Kidney (tissue), 14 donors: ENCODE data around the gene ATP5PO. TPM values are rescaled to one million over a fixed set of nuclear protein-coding genes. Genes with fewer than 3 reads are reported as not detected.

ENCODE experiments used
- DNase-seq, 5 donors: peaks; one replicate each; pipeline ENCODE4 v3.0.0-alpha.2; 2013 to 2020
- FAIRE-seq: peaks from 2 replicates; lab custom pipeline; 2012; peaks lifted over from hg19 to GRCh38; lab: Jason Lieb, UNC
- H3K27ac ChIP-seq, 2 donors: one replicate each; pipeline ENCODE4 v1.7.0; 2013; ENCODE audit warnings: low read depth in 2 of 2, low read length in 2 of 2, inconsistent platforms in 1 of 2
- H3K27me3 ChIP-seq: one replicate; pipeline ENCODE4 v1.7.1; 2013; ENCODE audit warnings: low read length, inconsistent platforms; ENCODE audit not compliant: control insufficient read depth, insufficient read depth
- H3K36me3 ChIP-seq, 3 donors: one replicate each; pipeline versions ENCODE4 v1.7.0 to v1.7.1; 2013; ENCODE audit warnings: low read length in 3 of 3, control low read depth in 1 of 3, inconsistent platforms in 1 of 3; ENCODE audit not compliant: insufficient read depth in 3 of 3, control insufficient read depth in 2 of 3
- H3K4me1 ChIP-seq, 3 donors: one replicate each; pipeline versions ENCODE4 v1.7.0 to v1.7.1; 2013; ENCODE audit warnings: low read length in 3 of 3, inconsistent platforms in 1 of 3, low read depth in 1 of 3; ENCODE audit not compliant: control insufficient read depth in 2 of 3, insufficient read depth in 2 of 3
- H3K4me3 ChIP-seq, 3 donors: one replicate each; pipeline versions ENCODE4 v1.7.0 to v1.8.1; 2013; ENCODE audit warnings: low read length in 3 of 3, control low read depth in 1 of 3, inconsistent platforms in 1 of 3
- H3K9ac ChIP-seq, 3 donors: one replicate each; pipeline versions ENCODE4 v1.7.0 to v1.7.1; 2013; ENCODE audit warnings: low read length in 3 of 3, control low read depth in 1 of 3, inconsistent platforms in 1 of 3
- H3K9me3 ChIP-seq, 3 donors: one replicate each; pipeline versions ENCODE4 v1.7.0 to v1.7.1; 2013; ENCODE audit warnings: low read length in 3 of 3, control low read depth in 1 of 3, inconsistent platforms in 1 of 3; ENCODE audit not compliant: control insufficient read depth in 2 of 3, insufficient read depth in 1 of 3
- intact Hi-C: fragments of 100-400 bp; cut with DNase I; formaldehyde crosslinking; loops from one replicate; pipeline ENCODE4 v1.11.1; 2022
- polyA plus RNA-seq: library from polyadenylated mRNA; stranded (reverse); fragments of 350-450 nt; fragmentation: Illumina TruSeq; extraction: RNeasy Lipid Tissue Mini Kit (QIAGEN cat#74804); gene quantifications from one replicate; pipeline ENCODE4 v1.2.3, GENCODE V29; 2014; ENCODE audit warnings: low read depth, low replicate concordance; ENCODE audit not compliant: insufficient read depth
- total RNA-seq: library from RNA; stranded (reverse); fragmentation: NEBNext Ultra II Directional; extraction: Animal tissue kit (Norgen Biotek cat#: 25700); gene quantifications from one replicate; pipeline ENCODE4 v1.2.1, GENCODE V29; 2021
- TF ChIP-seq, protein P1 (sequence below): IDR thresholded peaks from 3 replicates; pipeline ENCODE4 v1.5.1; 2012; ENCODE audit warnings: mild to moderate bottlenecking, moderate library complexity, borderline replicate concordance; ENCODE audit not compliant: insufficient read depth; ENCODE audit errors: extremely low read depth
- donor health status: control.
- donor health status: control.
- donor health status: control.
- donor health status: control.
- donor health status: control.
- donor health status: DM: yes; HTN: yes; CAD: no.
- donor health status: Normal renal cell carcinoma (clear cell type).

Gene ATP5PO
- total and polyA plus RNA-seq, 2 donors from 2014 or later = 165 to 693 TPM

DNA sequence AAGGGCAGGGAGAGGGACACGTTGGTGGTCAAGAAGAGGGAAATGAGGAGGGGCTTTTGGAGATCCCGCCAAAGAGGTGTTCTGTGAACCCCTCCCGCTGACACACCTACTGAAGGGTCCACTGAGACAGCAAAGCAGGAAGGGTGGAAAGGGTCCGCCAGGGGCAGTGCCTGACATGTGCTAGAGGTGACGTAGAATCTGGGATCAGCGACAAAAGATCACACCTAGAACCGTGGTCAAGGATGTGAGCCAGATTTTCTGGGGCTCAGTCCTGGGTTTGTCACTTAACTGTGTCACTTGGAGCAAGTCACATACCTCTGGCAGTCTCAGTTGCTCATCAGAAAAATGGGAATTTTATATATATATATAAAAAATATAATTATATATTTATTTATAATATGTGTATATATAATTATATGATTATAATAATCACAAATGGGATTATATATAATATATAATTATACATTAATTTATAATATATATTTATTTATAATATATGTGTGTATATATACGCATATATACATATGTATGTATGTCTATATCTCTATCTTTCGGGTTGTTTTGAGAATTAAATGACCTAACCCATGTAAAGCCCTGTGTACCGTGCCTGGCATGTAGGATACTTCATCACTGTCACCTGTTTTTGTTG lies 35.0 kb upstream of the ATP5PO start:
- Histone ChIP-seq H3K4me1 (peaks cover 3 to 10% (median 7%) of the 10 kb centered on the region in 3 donors), H3K4me3 (no peak overlapping the region), H3K36me3 (no peaks in the 10 kb centered on the region), H3K9ac (no peak overlapping the region), H3K9me3 (no peaks in the 10 kb centered on the region), H3K27me3 (no peaks in the 10 kb centered on the region), H3K27ac (no peak overlapping the region)
- TF ChIP-seq, protein P1, sequence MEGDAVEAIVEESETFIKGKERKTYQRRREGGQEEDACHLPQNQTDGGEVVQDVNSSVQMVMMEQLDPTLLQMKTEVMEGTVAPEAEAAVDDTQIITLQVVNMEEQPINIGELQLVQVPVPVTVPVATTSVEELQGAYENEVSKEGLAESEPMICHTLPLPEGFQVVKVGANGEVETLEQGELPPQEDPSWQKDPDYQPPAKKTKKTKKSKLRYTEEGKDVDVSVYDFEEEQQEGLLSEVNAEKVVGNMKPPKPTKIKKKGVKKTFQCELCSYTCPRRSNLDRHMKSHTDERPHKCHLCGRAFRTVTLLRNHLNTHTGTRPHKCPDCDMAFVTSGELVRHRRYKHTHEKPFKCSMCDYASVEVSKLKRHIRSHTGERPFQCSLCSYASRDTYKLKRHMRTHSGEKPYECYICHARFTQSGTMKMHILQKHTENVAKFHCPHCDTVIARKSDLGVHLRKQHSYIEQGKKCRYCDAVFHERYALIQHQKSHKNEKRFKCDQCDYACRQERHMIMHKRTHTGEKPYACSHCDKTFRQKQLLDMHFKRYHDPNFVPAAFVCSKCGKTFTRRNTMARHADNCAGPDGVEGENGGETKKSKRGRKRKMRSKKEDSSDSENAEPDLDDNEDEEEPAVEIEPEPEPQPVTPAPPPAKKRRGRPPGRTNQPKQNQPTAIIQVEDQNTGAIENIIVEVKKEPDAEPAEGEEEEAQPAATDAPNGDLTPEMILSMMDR = no peak
- DNase-seq (no peak), FAIRE-seq (no peak)
- intact Hi-C loops = no loop called here

DNA sequence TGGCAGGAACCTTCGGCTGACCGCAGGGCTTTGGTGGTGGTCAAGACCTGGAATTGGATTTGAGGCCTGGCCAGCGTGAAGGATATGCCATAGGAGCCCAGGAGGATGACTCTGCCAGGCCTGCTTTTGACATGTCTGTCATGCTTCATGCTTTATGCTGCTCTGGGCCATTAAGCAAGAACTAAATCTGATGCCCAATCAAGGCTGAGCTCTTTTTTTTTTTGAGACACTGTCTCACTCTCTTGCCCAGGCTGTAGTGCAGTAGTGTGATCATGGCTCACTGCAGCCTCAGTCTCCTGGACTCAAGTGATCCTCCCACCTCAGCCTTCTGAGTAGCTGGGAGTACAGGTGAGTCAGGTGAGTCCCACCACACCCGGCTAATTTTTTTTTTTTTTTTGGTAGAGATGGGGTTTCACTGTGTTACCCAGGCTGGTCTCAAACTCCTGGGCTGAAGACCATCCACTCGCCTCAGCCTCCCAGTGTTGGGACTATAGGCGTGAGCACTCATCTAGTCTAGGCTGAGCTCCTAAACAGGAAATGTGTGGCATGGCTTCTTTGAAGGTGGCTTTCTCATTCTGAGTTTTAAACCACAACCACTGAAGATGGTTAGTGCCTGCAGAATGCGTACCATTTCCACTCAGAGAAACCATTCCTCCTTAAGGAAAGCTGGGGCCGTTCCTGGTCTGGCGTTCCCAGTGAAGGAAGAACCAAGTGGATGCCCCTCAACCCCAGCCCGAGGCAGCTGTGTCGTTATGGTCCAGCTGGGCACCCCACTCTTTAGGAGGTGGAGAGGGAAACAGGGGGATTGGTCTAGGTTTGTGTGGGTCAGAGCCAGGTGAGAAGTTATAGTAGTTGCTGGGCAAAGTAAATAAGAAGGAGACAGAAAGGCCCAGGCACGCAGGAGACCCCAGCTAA lies 34.2 kb upstream of the ATP5PO start:
- H3K27ac ChIP-seq = peak overlapping the region in 1 of 2 donors; percentile 89
- H3K36me3 ChIP-seq = no peaks in the 10 kb centered on the region
- TF ChIP-seq, protein P1 = no peak
- H3K9ac ChIP-seq = no peak overlapping the region
- peaks cover 3 to 10% (median 7%) of the 10 kb centered on the region in 3 donors for H3K4me1 ChIP-seq
- intact Hi-C loops = no loop called here
- FAIRE-seq (no peak), DNase-seq (peak in 2 of 5 donors; percentile 50 to 67)
- H3K9me3 ChIP-seq = no peaks in the 10 kb centered on the region
- no peaks in the 10 kb centered on the region for H3K27me3 ChIP-seq
- no peak overlapping the region for H3K4me3 ChIP-seq

DNA sequence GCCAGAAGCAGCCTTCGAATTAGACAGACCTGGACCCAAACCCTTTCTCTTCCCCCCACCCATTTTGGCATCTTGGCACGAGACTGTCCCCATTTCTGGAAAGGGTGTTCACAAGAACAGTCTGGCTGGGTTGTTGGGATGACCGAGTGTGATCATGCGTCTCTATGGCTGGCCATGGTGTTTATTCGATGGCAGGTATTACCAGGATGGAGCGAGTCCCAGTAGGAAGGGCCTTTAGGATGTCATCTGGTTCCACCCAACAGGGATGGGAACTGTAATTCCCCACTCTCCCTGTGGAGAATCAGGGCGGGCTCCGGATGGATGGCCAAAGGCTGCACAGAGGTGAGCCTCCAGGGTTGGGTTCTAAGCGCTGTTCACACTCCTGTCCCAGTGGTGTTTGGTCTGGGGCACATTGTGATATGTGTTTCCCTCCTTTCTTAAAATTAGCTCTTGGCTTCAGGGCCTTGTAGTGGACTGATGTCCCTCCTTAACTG lies 33.4 kb upstream of the ATP5PO start:
- Histone ChIP-seq H3K4me3 (no peak overlapping the region), H3K36me3 (no peaks in the 10 kb centered on the region), H3K27me3 (no peaks in the 10 kb centered on the region), H3K4me1 (peaks cover 3 to 10% (median 7%) of the 10 kb centered on the region in 3 donors), H3K9me3 (no peaks in the 10 kb centered on the region), H3K27ac (peak overlapping the region; percentile 89 to 94), H3K9ac (no peak overlapping the region)
- TF ChIP-seq, protein P1 = no peak
- no peak for DNase-seq
- intact Hi-C loops = no loop called here
- FAIRE-seq = no peak
